ENCODE results near the gene AMER3.

Gene AMER3

GRCh38 chr2:130806370-130806769 lies 51.0 kb downstream of the AMER3 start:
- TF ChIP-seq ISL1 (CRISPR knock-in tag; IDR thresholded peaks at IDR 0.05) (no peak), SNAI2 (CRISPR knock-in tag; IDR thresholded peaks at IDR 0.05) (no peak), ZFP3 (CRISPR knock-in tag; IDR thresholded peaks at IDR 0.05) (no peak), TCF4 (CRISPR knock-in tag; IDR thresholded peaks at IDR 0.05; ENCODE audit: borderline replicate concordance) (no peak), ZNF8 (CRISPR knock-in tag; IDR thresholded peaks at IDR 0.05) (no peak), CREB5 (CRISPR knock-in tag; IDR thresholded peaks at IDR 0.05; ENCODE audit: low read depth) (no peak), TSHZ2 (CRISPR knock-in tag; IDR thresholded peaks at IDR 0.05) (no peak), TOX (CRISPR knock-in tag; IDR thresholded peaks at IDR 0.05; ENCODE audit: borderline replicate concordance) (no peak), CSRNP3 (CRISPR knock-in tag; IDR thresholded peaks at IDR 0.05) (no peak), POU6F1 (CRISPR knock-in tag; IDR thresholded peaks at IDR 0.05; ENCODE audit: borderline replicate concordance, low read depth) (no peak), ARNTL (CRISPR knock-in tag; IDR thresholded peaks at IDR 0.05; ENCODE audit: borderline replicate concordance, low read depth) (no peak)
- ATAC-seq = no peak

- ATAC-seq = no peak
- no peak for TF ChIP-seq TCF4 (CRISPR knock-in tag; IDR thresholded peaks at IDR 0.05; ENCODE audit: borderline replicate concordance)
- no peak for TF ChIP-seq PATZ1 (CRISPR knock-in tag; IDR thresholded peaks at IDR 0.05; ENCODE audit: borderline replicate concordance)
- no peak for TF ChIP-seq ISL1 (CRISPR knock-in tag; IDR thresholded peaks at IDR 0.05)
- no peak for TF ChIP-seq ARNTL (CRISPR knock-in tag; IDR thresholded peaks at IDR 0.05; ENCODE audit: borderline replicate concordance, low read depth)
- TF ChIP-seq ESRRG (CRISPR knock-in tag; IDR thresholded peaks at IDR 0.05) = no peak
- TF ChIP-seq CSRNP3 (CRISPR knock-in tag; IDR thresholded peaks at IDR 0.05) = no peak
- no peak for TF ChIP-seq RARB (CRISPR knock-in tag; IDR thresholded peaks at IDR 0.05)
- no peak for TF ChIP-seq CSDC2 (CRISPR knock-in tag; IDR thresholded peaks at IDR 0.05)
- TF ChIP-seq TSHZ2 (CRISPR knock-in tag; IDR thresholded peaks at IDR 0.05) = no peak
- TF ChIP-seq ZC3H10 (CRISPR knock-in tag; IDR thresholded peaks at IDR 0.05) = no peak
- TF ChIP-seq ZNF565 (CRISPR knock-in tag; conservative IDR thresholded peaks at IDR 0.05; ENCODE audit: low read depth) = no peak
These were observed 52.5 kb downstream of the AMER3 start for GRCh38 chr2:130807659-130808385.
